HG02870 (cell line): Measurements from ENCODE around the gene SLC29A3.

ENCODE experiments used
- ATAC-seq: cut with Tn5 transposase; IDR thresholded peaks from one replicate; pipeline ENCODE4 v1.9.1; 2021; ENCODE audit warnings: mild to moderate bottlenecking, moderate library complexity; ENCODE audit not compliant: unreplicated experiment

Gene SLC29A3

DNA sequence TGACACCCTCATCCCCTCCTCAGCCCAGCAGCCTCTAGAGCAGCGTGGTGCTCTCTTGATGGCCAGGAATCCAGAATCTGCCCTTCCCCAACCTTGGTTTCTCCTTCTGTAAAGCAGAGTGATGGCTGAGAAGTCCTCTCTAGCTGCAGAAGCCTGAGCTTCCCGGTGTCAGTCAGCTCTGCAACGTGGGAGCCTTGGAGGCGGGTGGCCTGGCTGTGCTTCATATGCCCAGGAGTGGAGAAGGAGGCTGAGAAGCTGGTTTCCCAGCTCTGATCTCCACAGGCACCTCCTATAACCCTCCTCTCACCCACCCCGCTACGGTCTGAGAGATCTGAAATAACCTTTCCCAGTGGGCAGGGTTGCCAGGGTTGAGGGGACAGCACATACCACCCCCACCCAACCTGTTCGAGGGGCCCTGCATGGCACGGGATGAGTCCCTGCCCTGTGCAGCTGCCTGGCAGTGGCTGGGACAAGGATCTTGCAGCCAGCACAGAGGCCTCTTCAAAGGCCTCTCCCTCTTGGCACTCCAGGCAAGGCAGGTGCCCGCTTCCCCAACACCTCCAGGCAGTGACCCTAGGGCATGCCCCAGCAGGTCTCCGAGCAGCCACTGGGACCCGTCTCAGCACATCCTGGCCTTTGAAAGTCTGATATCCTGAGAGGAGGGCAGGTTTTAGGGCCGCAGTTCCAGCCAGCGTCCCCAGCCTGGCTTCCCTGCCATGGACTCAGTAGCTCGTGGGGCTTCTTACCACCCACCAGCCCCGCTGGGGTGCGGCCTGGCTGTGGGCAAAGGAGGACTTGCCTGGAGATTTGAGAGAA, 18.3 kb upstream of the SLC29A3 start:
- no peak for ATAC-seq

- ATAC-seq, result no peak
These were observed 17.6 kb upstream of the SLC29A3 start for GRCh38 chr10:71301371-71301916.

GRCh38 chr10:71302451-71302850, 16.6 kb upstream of the SLC29A3 start:
- ATAC-seq, result no peak

DNA sequence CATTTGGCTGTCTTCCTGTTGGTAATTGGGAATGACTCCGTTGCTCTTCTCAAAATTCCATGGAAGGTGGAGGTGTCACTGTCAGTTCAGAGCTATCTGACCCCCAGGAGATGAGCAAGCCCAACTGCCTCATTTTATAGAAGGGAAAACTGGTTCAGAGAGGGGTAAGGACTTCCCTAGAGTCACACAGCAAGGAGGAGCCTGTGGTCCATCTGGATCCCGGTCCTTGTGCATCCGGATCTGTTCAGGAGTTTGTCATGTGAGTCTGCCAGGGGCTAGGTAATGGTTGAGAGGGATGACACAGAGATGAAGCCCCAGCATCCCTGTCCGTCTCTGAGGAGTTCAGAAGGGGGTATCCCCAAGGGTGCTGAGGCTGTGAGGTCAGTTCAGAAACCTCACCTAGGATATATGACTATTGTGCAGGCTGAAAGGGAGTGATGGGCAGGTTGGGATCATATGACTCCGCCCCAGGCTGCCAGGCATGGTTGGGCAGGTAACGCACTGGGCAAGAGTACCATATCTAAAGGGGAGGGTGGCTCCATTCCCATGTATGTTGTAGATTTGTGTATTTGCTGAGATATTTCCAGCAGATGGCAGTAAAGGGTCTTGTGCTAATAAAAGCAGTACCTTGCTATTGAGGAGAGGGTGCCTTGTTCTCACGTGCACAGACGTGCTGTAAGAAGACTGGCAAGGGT, 16.0 kb upstream of the SLC29A3 start:
- ATAC-seq, result no peak

DNA sequence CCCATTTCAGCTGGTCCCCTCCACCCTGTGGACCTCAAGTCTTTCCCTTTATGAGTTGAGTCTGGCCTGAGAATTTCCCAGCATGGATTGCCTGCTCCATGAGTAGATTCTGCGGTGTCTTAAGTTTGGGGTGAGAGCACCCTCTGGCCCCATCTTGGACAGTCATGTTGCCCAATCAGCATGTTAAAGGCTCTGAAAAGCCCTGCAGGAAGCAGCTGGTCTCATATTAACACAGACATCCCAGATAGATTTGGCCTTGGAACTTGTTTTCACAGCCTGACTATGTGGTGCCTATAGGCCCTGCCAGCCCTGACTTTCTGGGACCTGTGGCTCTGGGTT, 15.5 kb upstream of the SLC29A3 start:
- ATAC-seq, result no peak

DNA sequence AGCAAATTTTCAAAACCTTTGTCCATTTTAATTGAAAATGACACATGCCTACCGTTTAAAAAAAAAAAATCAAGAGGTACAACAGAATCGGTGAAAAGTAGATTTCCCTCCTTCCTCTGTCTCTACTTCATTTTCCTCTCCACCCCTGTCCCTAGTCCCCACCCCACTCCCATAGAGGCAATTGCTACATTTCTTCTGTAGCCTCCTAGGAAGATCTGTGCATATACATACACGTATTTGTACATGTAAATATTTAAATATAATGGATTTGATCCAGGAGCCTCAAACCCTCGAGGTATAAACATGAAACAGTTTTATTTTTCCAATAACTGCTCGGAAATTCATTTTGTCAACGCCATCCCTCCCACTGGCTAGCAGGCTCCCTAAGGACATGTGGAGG, 14.1 kb upstream of the SLC29A3 start:
- ATAC-seq, result no peak

DNA sequence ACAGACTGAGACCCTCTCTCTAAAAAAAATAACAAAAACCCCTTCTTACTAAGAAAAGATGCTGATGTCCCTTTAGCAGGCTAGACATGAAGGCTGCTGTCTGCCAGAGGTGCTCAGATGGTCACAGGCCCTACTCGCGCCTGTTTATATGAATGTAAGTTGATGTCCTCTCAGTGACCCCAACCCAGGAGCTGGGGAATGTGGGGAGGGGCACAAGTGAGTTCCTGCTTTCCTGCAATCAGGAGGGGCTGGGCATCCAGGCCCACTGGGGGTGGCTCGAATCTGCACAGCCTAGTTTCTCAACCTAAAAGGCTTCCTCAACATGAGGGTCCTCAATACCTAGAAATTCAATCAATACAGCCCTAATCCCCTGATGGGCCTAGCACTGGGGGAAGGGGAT, 12.1 kb upstream of the SLC29A3 start:
- ATAC-seq, result no peak

DNA sequence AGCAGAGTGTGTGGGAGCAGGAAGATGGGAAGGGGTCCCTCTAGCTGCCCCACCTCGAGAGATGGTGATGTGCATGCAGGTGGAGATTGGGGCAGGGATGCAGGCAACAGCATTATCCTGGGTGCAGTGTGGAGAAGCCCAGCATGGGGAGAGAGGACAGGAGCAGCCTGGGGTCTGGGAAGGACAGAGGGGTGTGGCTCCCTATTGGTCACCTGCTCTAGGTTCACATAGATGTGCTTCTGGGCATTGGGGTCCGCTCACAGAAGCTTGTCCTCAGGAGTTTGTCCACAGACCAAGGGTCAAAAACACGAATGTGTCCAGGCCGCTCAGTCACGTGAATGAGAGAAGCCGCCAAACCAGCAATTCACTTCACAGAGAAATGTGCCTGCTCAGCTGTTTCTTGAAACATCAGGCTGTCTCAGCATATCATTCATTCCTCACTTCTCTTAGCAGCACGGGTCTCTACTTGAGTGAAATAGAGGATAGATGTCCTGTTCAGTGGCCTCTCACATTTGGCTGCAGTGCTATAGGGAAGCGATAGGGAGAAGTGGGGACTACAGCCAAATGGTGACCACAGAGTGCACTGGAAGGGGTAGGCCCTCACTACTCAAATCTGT, 11.5 kb upstream of the SLC29A3 start:
- ATAC-seq, result no peak

GRCh38 chr10:71308244-71308643, 10.8 kb upstream of the SLC29A3 start:
- ATAC-seq, result no peak

DNA sequence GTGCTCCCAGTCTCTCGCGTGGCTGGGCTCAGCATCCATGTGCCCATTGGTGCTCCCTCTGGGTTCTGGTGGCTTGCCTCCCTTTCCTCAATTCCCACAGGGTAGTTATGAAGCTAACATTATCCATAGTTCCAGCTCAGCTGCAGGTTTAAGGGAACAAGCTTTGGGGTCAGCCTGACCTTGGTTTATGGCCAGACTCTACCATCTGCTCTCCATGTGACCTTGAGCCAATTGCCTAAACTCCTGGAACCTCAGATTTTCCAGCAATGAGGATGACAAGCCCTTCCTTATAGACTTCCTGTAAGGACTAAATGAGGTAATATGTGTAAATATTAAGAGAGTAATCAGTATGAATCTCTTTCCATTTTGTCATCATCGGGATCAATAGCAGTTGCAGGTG, 10.1 kb upstream of the SLC29A3 start:
- no peak for ATAC-seq

DNA sequence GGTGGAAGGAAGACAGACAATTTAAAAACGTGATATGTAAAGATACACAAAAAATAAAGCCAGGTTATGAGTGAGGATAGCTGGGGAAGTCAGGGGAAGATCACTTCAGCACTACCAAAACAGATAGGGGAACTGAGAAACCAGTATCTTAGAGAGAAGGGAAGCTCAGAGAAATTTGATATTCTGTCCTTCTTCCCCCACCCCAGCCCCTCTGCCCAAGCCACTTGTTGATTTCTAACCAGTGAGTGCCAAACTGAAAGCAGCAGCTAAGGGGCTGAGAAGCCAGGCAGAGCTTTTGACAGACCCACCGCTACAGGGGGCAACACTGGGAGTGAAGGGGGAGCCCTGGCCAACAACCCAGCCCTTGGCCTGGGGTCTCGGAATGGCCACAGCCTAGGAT, 9.1 kb upstream of the SLC29A3 start:
- ATAC-seq, result no peak

GRCh38 chr10:71312220-71312619, 6.8 kb upstream of the SLC29A3 start:
- ATAC-seq, result no peak

DNA sequence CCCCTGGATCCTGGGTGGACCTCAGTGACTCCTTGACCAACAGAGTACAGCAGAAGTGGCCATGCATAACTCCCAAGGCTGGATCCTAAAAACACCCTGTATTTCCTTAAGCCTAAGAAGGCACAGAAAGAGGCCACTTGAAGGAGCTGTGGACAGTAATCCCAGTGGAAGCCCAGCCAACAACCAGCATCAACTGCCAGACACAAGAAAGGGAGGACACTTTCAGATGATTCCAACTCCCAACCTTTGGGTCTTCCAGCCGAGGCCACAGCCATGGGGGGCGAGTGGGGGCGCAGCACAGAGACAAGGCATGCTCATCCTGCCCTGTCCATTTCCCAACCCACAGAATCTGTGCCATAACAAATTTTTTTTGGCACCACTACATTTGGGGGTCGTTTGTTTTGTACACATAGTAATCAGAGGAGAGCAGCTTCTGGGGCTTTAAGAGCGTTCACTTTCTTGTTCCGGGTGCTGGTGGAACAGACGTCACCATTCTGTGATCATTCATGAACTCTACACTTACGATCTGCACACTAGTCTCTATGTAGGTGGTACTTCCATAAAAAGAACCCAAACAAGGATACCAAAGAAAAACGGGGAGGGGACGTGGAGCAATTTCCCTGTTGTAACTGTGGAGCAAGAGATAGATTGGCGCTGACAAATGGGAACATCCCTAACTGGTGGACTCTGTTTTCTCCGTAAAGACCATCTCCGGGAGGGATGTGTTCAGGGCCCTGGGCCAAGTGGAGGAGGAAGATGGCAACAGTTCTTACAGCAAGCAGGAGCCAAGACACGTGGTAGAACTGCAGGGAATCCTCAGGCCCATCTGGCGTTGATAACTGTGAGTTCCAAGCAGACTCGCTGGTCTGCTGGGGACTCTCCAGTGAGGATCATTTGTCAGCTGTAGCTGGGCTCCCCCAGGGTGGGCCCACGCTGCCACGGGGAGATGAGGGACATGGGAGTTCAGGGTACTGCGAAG, 6.0 kb upstream of the SLC29A3 start:
- ATAC-seq, result no peak

DNA sequence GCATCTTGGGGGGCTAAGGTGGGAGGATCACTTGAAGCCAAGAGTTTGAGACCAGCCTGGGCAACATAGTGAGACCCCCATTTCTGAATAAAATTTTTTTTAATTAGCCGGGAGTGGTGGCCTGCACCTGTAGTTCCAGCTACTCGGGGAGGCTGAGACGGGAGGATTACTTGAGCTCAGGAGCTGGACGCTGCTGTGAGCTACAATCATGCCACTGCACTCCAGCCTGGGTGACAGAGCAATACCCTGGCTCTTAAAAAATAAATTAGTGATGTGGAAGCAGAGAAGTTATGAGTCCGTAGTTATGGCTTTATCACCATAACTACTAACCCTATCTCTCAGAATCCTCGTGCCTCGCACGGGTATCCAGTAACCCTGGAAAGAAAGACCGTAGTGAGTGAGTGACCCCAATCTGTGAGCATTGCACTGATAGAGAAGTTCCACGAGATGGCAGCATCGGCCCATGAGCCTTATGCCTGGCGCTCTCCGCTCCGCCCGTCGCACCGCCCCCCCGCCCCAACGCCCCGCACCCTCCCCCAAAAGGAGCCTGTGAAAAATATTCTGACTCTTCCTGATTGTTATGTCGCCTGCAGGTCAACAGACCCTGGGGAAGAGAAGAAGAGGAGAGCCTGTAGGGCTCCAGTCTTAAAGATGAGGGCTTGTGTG, 4.9 kb upstream of the SLC29A3 start:
- ATAC-seq, result no peak

DNA sequence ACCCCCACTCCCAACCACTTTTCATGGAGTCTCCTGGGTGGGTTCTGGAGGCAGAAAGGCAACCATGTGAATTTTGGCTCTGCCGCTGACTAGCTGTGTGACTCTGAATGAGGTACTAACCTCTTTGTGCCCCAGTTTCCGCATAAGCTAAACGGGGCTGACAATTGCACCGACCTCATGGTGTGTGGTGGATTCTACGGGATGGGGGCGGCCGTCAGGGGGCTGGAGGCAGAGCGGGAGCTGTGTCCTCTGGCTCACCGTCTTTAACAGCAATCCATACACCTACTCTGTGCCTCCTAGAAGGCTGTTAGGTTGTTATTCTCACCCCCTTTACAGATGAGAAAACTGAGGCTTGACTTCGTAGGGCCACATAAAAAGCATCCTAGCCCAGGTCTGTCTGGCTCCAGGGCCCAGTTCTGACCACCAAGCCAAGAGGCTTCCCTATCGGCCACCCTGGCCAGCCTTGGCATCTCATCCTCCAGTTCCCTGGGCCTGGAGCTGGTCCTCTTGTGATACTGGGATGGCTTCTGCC, 4.3 kb upstream of the SLC29A3 start:
- ATAC-seq, result no peak

DNA sequence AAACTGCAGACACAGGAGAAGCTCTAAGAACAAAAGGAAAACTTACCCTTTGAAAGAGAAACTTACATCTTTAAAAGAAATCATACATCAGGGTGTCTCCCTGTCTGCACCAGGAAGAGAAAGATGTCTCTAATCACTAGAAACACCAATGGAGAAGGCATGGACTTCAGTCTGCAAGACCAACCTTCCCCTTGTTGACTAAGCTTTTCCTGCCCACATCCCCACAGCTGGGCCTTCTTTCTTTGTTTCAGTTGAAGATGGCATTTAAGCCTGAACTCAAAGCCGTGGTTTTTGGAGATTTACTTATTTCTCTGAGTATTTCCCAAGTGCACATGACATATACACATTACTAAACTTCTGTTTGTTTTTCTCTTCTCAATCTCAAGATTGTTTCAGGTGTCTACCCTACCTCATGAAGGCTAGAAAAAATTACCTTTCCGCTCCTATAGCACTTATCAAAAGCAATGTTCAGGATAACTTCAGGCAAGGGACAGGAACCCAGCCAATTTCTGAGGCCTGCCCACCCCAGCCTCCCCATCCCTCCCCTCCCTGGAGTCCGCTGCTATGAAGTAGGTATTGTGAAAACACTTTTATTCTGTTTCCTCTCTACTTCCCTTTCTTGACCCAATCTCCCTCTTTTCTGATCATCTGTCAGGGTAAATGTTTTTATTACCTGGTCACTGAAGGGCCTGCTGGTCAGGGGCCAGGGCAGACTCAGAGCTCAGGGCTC, 2.8 kb upstream of the SLC29A3 start:
- no peak for ATAC-seq

- no peak for ATAC-seq
These were observed 2.3 kb upstream of the SLC29A3 start for GRCh38 chr10:71316786-71317160.

DNA sequence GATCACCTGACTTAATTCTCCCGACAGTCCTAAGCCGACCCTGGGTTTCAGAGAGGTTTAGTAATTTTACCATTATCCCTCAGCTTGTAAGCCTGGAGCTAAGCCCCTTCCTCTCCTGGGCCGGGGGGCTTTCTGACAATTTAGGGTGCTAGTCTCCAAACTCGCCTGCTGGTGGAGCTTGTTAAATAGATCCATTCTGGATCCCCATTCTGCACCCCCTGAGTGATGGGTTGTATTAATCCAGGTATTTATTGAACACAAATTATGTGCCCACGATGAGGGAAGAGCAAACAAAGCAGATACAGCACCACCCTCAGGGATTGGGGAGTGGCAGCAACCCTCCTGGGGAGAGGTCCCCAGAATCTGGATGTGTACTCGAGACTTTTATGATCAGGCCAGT, 1.3 kb upstream of the SLC29A3 start:
- ATAC-seq, result no peak

DNA sequence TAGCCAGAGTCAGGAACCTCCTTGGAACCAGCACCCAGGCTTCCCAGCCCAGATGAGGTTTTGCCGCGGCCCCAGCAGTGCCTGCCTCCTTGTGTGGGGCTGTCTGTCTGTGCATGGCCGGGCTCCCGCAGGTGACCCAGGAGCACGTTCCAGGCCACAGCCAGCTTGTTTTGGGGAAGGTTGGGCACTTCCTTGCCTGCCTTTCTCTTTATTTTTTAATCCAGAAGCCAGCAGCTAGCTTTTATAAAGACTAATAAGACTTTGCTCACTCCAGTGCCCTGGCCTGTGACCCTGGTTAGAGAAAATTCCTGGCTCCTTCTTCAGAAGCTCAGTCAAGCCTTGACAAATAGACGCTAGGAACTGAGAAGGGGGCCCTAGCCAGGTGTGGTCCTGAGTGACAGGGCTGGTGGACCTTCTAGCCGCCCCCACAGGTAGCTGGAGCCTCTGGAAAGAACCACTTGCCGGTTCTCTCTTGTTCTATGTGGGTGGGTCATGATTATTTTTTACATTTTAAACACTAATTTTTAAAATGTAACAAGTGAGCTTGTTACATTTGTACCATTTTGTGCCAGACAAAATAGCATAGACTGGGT, 837 bp downstream of the SLC29A3 start:
- peak; percentile 5 for ATAC-seq
